GM12865 (cell line): ENCODE results near the gene ZNF823.

Experiments used
- DNase-seq: peaks from one replicate; pipeline ENCODE4 v3.0.0; 2010; ENCODE audit warnings: low read depth
- H3K4me3 ChIP-seq: 2 replicates; pipeline ENCODE4 v1.5.1; 2011; ENCODE audit warnings: mild to moderate bottlenecking, low read depth, low read length, control low read depth
- TF ChIP-seq, protein P1 (sequence below): IDR thresholded peaks from 2 replicates; pipeline ENCODE4 v1.5.1; 2011; ENCODE audit warnings: low read length, control low read depth, low read depth, inconsistent platforms; ENCODE audit not compliant: insufficient read depth; ENCODE audit errors: missing control alignments

ZNF823 gene

GRCh38 chr19:11735375-11735774 lies 3.4 kb downstream of the ZNF823 start:
- TF ChIP-seq, protein P1, sequence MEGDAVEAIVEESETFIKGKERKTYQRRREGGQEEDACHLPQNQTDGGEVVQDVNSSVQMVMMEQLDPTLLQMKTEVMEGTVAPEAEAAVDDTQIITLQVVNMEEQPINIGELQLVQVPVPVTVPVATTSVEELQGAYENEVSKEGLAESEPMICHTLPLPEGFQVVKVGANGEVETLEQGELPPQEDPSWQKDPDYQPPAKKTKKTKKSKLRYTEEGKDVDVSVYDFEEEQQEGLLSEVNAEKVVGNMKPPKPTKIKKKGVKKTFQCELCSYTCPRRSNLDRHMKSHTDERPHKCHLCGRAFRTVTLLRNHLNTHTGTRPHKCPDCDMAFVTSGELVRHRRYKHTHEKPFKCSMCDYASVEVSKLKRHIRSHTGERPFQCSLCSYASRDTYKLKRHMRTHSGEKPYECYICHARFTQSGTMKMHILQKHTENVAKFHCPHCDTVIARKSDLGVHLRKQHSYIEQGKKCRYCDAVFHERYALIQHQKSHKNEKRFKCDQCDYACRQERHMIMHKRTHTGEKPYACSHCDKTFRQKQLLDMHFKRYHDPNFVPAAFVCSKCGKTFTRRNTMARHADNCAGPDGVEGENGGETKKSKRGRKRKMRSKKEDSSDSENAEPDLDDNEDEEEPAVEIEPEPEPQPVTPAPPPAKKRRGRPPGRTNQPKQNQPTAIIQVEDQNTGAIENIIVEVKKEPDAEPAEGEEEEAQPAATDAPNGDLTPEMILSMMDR = no peak
- no peak overlapping the region for H3K4me3 ChIP-seq
- DNase-seq = no peak

DNA sequence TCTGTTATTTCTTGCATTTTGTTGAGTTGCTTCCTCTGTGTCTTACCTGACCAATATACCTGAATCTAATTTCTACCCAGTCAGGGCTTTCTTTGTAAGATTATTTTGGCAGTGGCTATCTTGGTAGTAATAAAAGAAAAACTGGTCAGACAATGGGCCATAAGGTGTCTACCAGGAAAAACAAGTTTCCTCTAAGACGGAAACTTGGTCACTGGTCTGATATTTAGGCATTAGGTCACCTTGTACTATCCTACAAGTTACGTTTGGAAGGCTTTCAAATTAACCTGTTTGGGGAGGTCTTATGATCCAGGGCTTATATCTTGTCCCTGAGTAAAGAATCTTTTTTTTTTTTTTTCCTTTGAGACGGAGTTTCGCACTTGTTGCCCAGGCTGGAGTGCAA lies 9.2 kb downstream of the ZNF823 start:
- no peak overlapping the region for H3K4me3 ChIP-seq
- no peak for DNase-seq
- TF ChIP-seq, protein P1 = no peak

- TF ChIP-seq, protein P1 = no peak
- H3K4me3 ChIP-seq = no peak overlapping the region
- DNase-seq = no peak
Measured at GRCh38 chr19:11722414-11722813, 16.3 kb downstream of the ZNF823 start.

DNA sequence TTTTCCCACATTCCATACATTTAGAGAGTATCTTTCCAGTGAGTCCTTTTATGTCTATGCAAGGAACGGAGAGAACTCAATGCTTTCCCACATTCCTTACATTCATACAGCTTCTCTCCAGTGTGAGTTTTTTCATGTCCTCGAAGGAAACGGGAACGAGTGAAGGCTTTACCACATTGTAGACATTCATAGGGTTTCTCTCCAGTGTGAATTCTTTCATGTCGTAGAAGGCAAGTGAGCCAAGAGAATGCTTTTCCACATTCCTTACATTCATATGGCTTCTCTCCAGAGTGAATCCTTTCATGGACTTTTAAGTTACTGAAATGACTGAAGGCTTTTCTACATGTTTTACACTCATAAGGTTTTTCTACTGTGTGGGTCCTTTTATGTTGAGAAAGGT lies 17.1 kb downstream of the ZNF823 start:
- TF ChIP-seq, protein P1 = no peak
- DNase-seq = no peak
- H3K4me3 ChIP-seq = no peak overlapping the region

DNA sequence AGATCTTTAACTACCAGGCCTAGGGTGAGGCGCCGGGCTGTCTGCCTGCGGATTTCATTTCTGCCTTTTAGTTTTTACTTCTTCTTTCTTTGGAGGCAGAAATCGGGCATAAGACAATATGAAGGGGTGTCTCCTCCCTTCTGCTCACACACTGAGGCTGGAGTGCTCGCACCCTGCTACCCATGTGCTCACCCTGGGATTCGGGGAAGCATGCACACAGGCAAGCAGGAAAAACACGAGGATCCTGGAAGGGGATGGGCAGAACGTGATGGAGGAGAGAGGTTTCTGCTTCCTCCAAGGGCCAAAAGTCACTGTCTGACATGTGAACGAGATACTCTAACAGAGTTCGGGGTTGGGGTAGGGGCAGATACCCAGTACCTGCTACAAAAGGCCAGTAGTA lies 28.4 kb downstream of the ZNF823 start:
- TF ChIP-seq, protein P1 = no peak
- H3K4me3 ChIP-seq = no peak overlapping the region
- DNase-seq = no peak

DNA sequence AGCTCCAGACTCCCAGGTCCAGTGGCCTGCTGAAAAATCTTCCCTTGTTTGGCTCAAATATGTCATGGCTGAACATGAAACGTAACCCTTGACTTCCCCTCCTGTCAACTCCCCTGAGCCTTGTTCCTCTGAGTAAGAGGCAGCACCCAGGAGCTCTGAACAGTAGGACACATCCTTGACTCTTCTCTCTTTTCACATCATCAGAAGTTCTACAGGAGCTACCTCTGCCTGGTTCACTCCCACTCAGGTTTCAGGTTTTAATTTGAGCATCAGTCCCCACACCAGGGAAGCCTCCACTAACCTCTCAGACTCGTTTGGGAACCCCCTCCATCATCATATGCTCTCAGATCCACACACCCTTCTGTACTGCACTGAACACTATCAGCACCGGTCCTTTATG lies 30.3 kb downstream of the ZNF823 start:
- DNase-seq = peak; percentile 5
- H3K4me3 ChIP-seq = no peak overlapping the region
- TF ChIP-seq, protein P1 = no peak

DNA sequence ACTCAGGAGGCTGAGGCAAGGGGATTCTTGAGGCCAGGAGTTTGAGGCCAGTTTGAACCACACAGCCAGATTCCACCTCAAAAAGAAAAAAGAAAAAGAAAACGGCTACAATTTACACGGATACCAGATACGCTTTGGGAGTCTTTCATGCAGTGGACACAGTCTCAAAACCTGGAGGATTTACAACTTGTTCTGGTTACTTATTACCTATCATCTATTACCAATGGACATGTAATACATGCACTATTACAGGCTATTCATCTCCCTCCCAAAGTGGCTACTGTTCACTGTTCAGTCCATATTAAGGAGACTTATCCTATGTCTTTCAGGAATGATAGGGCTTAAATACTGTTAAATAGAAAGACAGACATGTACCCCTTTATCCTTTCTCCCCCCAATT lies 33.3 kb downstream of the ZNF823 start:
- TF ChIP-seq, protein P1 = no peak
- H3K4me3 ChIP-seq = no peak overlapping the region
- no peak for DNase-seq
